ENCODE measurements around the gene FHAD1.
A peak's percentile ranks its signal among the peaks of the same experiment; 100 is the strongest.

The FHAD1 gene

GRCh38 chr1:15218287-15219279 is 28.4 kb upstream of the FHAD1 start:
- no peak for DNase-seq

- no peak for DNase-seq
Observed at GRCh38 chr1:15219280-15220023, 27.6 kb upstream of the FHAD1 start.

- no peak for DNase-seq
Observed at GRCh38 chr1:15220024-15220392, 27.0 kb upstream of the FHAD1 start.

GRCh38 chr1:15220825-15221431 is 26.1 kb upstream of the FHAD1 start:
- no peak for DNase-seq

GRCh38 chr1:15222653-15223303 is 24.2 kb upstream of the FHAD1 start:
- no peak for DNase-seq

- DNase-seq: no peak
Observed at GRCh38 chr1:15224259-15224869, 22.7 kb upstream of the FHAD1 start.

- DNase-seq: no peak
Observed at GRCh38 chr1:15224974-15225373, 22.0 kb upstream of the FHAD1 start.

GRCh38 chr1:15225461-15225860 is 21.6 kb upstream of the FHAD1 start:
- no peak for DNase-seq

GRCh38 chr1:15226388-15227255 is 20.4 kb upstream of the FHAD1 start:
- DNase-seq: no peak

- no peak for DNase-seq
Observed at GRCh38 chr1:15229707-15230131, 17.3 kb upstream of the FHAD1 start.

- no peak for DNase-seq
Observed at GRCh38 chr1:15231714-15232201, 15.3 kb upstream of the FHAD1 start.

GRCh38 chr1:15233689-15234088 is 13.3 kb upstream of the FHAD1 start:
- DNase-seq: no peak

- no peak for DNase-seq
Observed at GRCh38 chr1:15236321-15236721, 10.7 kb upstream of the FHAD1 start.

- DNase-seq: no peak
Observed at GRCh38 chr1:15236746-15237145, 10.3 kb upstream of the FHAD1 start.

GRCh38 chr1:15238789-15239188 is 8.2 kb upstream of the FHAD1 start:
- no peak for DNase-seq

GRCh38 chr1:15242766-15243165 is 4.3 kb upstream of the FHAD1 start:
- DNase-seq: no peak

GRCh38 chr1:15243275-15244043 is 3.6 kb upstream of the FHAD1 start:
- DNase-seq: no peak

GRCh38 chr1:15244813-15245212 is 2.2 kb upstream of the FHAD1 start:
- no peak for DNase-seq

GRCh38 chr1:15245593-15246360 is 1.2 kb upstream of the FHAD1 start:
- peak; percentile 78 for DNase-seq

GRCh38 chr1:15248216-15248615 is 1.2 kb downstream of the FHAD1 start:
- DNase-seq: no peak

Measured in fibroblast of upper back skin (primary cell).